HAP-1 (cell line): ENCODE measurements around the gene EEFSEC.

ENCODE experiments used
- DNase-seq, 2 experiments: peaks; one replicate each; pipeline ENCODE4 v3.0.0-alpha.2; 2016 to 2020; ENCODE audit warnings: low spot score in 2 of 2
- H3K27me3 ChIP-seq: fragments of 250-450 bp; sonication (Bioruptor Pico); 2 replicates; pipeline ENCODE4 v1.5.1; 2020; ENCODE audit warnings: low read depth, mild to moderate bottlenecking, moderate library complexity
- H3K36me3 ChIP-seq: fragments of 250-450 bp; sonication (Bioruptor Pico); replicated peaks from 2 replicates; pipeline ENCODE4 v1.5.1; 2020; ENCODE audit warnings: mild to moderate bottlenecking
- H3K4me1 ChIP-seq: fragments of 250-450 bp; sonication (Bioruptor Pico); 2 replicates; pipeline ENCODE4 v1.5.1; 2020; ENCODE audit warnings: mild to moderate bottlenecking
- H3K4me3 ChIP-seq: fragments of 250-450 bp; sonication (Bioruptor Pico); 2 replicates; pipeline ENCODE4 v1.5.1; 2020; ENCODE audit warnings: mild to moderate bottlenecking, moderate library complexity
- H3K9me3 ChIP-seq: fragments of 250-450 bp; sonication (Bioruptor Pico); 2 replicates; pipeline ENCODE4 v1.5.1; 2020; ENCODE audit warnings: mild to moderate bottlenecking, moderate library complexity
- in situ Hi-C: fragments of 300-500 bp; cut with MboI; formaldehyde crosslinking; loops from 3 replicates; pipeline ENCODE4 v1.14.3; 2020; ENCODE audit warnings: low sequenced_read_pairs, inconsistent platforms, mixed read lengths

Gene EEFSEC

DNA sequence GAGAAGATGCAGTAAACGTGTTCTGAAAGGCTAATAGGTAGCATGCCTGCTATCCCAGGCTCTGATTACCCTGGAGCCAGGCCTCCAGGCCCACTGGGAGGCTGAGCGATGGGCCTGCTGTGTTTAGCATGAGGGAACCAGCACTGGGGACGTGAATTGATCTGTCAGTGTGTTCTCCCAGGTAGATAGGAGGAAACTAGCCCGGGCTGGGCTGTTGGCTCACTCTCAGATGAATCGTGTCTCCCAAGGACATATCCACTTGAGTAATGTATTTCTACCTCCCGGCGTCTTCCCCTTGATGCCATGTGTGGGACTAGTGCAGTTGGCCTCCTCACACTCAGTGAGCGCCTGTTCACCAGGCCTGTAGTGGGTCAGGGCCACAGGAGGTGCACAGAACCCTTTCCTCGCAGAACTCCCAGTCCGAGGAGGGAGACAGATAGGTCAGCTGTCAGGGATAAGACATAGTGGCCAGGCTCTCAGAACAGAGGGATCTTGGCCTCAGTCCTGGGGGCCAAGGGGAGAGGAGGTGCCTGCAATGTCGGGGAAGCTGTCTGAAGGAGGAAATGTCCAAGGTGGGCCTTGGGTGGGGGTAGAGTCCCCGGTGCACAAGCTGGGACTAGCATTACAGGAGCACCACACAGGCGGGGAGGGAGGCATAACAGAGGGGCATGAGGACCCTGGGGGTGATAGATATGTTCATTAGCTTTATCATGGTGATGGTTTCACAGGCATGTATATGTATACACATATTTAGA is 201.7 kb downstream of the EEFSEC start:
- Histone ChIP-seq H3K4me3 (no peak overlapping the region), H3K36me3 (peaks cover 2% of the 10 kb centered on the region; the same call in 1 of the 2 replicates), H3K4me1 (no peaks in the 10 kb centered on the region), H3K9me3 (no peaks in the 10 kb centered on the region), H3K27me3 (no peaks in the 10 kb centered on the region)
- in situ Hi-C loops = no loop called here
- DNase-seq = no peak

DNA sequence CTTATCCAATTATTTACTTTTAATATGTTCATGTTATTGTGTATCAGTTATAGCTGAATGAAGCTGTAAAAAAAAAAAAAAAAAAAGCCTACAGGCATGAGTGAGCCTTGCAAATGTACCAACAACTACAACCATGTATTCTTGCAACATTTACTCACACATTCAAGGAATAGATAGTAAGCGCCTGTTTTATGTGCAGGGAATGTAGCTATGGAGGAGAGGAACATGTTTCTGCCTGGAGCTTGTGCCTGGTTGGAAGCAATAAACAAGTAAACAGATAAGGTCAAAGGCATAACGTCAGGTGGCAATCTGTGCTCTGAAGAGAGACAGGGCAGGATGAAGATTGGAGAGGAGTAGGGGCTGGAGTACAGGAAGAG is 202.2 kb downstream of the EEFSEC start:
- Histone ChIP-seq H3K9me3 (no peaks in the 10 kb centered on the region), H3K4me3 (no peak overlapping the region), H3K4me1 (no peaks in the 10 kb centered on the region), H3K36me3 (peaks cover 2% of the 10 kb centered on the region; the same call in 1 of the 2 replicates), H3K27me3 (no peaks in the 10 kb centered on the region)
- in situ Hi-C loops = no loop called here
- DNase-seq = no peak

DNA sequence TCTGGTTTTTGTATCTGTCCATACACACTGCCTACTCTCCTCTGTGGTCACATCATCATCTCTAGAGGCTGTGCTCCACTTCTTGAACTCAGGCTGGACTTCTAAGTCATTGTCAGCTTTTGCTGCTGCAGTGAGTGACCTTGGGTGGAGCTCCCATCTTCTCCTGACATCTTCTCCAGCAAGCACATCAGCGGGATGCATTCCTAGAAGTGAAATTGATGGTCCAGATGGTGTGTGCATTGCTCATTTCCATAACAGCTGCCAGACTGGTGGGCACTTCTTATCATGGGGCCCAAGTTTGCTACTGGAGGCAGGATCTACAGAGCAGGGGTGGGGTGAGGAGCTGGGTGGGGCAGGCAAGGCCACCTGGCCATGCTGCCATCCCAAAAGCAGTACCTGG is 203.5 kb downstream of the EEFSEC start:
- DNase-seq = no peak
- no peaks in the 10 kb centered on the region for H3K9me3 ChIP-seq
- H3K4me3 ChIP-seq = no peak overlapping the region
- peaks cover under 1% of the 10 kb centered on the region; the same call in 1 of the 2 replicates for H3K36me3 ChIP-seq
- H3K27me3 ChIP-seq = no peaks in the 10 kb centered on the region
- no peaks in the 10 kb centered on the region for H3K4me1 ChIP-seq
- in situ Hi-C loops = no loop called here

- in situ Hi-C loops = no loop called here
- Histone ChIP-seq H3K4me3 (no peak overlapping the region), H3K36me3 (no peaks in the 10 kb centered on the region), H3K4me1 (no peaks in the 10 kb centered on the region), H3K27me3 (no peaks in the 10 kb centered on the region), H3K9me3 (no peaks in the 10 kb centered on the region)
- no peak for DNase-seq
Measured at GRCh38 chr3:128357538-128357937, 204.3 kb downstream of the EEFSEC start.

GRCh38 chr3:128358156-128358895 is 205.0 kb downstream of the EEFSEC start:
- H3K9me3 ChIP-seq = no peaks in the 10 kb centered on the region
- no peaks in the 10 kb centered on the region for H3K4me1 ChIP-seq
- DNase-seq = no peak
- no peaks in the 10 kb centered on the region for H3K27me3 ChIP-seq
- no peaks in the 10 kb centered on the region for H3K36me3 ChIP-seq
- in situ Hi-C loops = no loop called here
- H3K4me3 ChIP-seq = no peak overlapping the region

GRCh38 chr3:128359060-128359664 is 205.9 kb downstream of the EEFSEC start:
- H3K36me3 ChIP-seq = no peaks in the 10 kb centered on the region
- H3K4me1 ChIP-seq = no peaks in the 10 kb centered on the region
- no peaks in the 10 kb centered on the region for H3K27me3 ChIP-seq
- no peak overlapping the region for H3K4me3 ChIP-seq
- no peaks in the 10 kb centered on the region for H3K9me3 ChIP-seq
- DNase-seq = no peak
- in situ Hi-C loops = no loop called here

DNA sequence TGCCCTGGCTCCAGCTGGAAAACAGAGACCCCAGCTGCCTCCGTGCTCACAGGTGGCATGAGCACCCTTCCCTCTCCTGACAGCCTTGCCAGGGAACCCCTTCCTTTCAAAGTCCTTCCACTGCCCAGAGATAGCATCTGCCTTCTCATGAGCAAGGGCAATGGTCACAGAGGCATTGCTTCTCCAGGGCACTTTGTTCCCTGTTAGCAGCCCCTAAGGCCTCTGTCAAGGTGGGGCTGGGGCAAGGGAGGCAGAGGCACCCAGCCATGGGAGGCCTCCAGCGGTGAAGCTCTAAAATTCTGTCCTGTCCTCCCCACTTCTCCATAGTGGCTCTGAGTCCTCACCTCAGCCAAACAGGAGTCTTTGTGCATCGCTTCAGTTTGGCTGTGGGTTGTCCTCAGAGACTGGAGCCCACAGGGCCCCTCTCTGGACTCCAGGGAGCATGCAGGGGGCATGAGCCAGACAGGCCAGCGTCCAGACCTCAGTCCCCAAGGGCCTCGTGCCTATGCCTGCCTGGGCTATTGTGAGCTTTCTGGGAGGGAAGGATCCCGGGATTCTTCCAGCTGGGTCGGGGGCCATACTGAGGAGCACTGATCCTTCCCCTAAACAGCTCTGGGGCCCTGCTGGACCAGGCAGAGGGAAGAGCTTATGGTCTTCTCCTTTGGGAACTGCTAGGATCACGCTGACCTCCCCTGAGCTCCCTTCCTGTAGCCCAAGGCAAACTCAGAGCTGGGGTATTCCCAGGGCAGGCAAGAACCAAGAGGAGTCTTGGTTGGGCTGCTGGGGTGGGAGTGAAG is 206.8 kb downstream of the EEFSEC start:
- no peaks in the 10 kb centered on the region for H3K27me3 ChIP-seq
- in situ Hi-C loops = no loop called here
- H3K4me1 ChIP-seq = no peaks in the 10 kb centered on the region
- no peaks in the 10 kb centered on the region for H3K9me3 ChIP-seq
- H3K36me3 ChIP-seq = no peaks in the 10 kb centered on the region
- no peak for DNase-seq
- no peak overlapping the region for H3K4me3 ChIP-seq

GRCh38 chr3:128360705-128361271 is 207.5 kb downstream of the EEFSEC start:
- no peaks in the 10 kb centered on the region for H3K27me3 ChIP-seq
- no peak overlapping the region for H3K4me3 ChIP-seq
- H3K4me1 ChIP-seq = no peaks in the 10 kb centered on the region
- H3K36me3 ChIP-seq = no peaks in the 10 kb centered on the region
- no peak for DNase-seq
- no peaks in the 10 kb centered on the region for H3K9me3 ChIP-seq
- in situ Hi-C loops = no loop called here

DNA sequence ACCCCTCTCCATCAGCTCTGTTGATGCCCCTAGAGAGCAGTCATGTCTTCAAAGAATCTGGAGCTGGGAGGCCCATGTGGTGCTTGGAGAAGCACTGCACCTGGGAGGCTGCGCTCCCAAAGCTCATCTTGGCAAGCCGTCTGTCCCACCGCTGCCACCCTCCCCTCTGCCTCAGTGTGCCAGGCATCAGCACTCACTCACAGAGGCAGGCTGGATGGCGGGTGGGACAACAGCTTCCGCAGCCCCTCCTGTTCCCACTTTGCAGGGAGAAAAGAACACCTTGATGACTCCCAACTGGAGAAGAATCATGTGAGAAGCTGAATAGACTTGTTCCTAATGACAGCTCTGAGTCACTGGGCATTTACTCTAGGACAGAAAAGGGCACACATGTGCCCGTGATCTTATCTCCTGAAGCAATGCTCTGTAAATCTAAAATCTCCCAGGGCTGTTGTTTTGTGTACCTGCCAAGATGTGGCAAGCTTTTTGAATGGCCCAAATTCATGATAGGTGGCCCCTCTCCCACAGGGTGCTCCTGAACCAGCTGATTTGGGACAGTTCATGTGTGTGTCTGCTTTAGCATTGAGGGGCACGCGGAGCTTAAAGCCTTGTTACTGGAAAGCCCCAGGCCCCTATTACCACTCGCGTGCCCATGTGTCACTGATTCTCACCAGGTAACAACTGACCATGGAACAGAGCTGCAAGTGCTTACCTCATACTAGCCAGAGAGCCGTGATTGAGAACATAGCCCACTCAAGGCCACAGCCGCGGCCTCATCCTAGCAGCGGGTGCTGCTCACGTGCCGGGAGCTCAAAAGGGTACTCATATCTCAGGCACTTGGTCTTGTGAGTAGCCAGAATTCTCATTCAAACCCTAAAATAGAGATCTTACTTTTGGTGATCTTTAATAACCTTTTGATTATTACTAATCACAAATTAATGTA is 209.0 kb downstream of the EEFSEC start:
- Histone ChIP-seq H3K27me3 (no peaks in the 10 kb centered on the region), H3K4me1 (no peaks in the 10 kb centered on the region), H3K36me3 (no peaks in the 10 kb centered on the region), H3K9me3 (no peaks in the 10 kb centered on the region), H3K4me3 (no peak overlapping the region)
- in situ Hi-C loops = no loop called here
- no peak for DNase-seq

- Histone ChIP-seq H3K4me1 (no peaks in the 10 kb centered on the region), H3K4me3 (no peak overlapping the region), H3K27me3 (no peaks in the 10 kb centered on the region), H3K36me3 (no peaks in the 10 kb centered on the region), H3K9me3 (no peaks in the 10 kb centered on the region)
- in situ Hi-C loops = no loop called here
- DNase-seq = no peak
Measured at GRCh38 chr3:128364291-128364690, 211.0 kb downstream of the EEFSEC start.

- DNase-seq = no peak
- in situ Hi-C loops = no loop called here
- Histone ChIP-seq H3K36me3 (no peaks in the 10 kb centered on the region), H3K9me3 (no peaks in the 10 kb centered on the region), H3K4me3 (no peak overlapping the region), H3K27me3 (no peaks in the 10 kb centered on the region), H3K4me1 (no peaks in the 10 kb centered on the region)
Measured at GRCh38 chr3:128364808-128365360, 211.6 kb downstream of the EEFSEC start.

GRCh38 chr3:128366136-128366535 is 212.9 kb downstream of the EEFSEC start:
- Histone ChIP-seq H3K27me3 (no peaks in the 10 kb centered on the region), H3K4me1 (no peaks in the 10 kb centered on the region), H3K4me3 (no peak overlapping the region), H3K9me3 (no peaks in the 10 kb centered on the region), H3K36me3 (no peaks in the 10 kb centered on the region)
- DNase-seq = no peak
- in situ Hi-C loops = no loop called here
